Suprapubic skin (tissue), 3 donors: ENCODE results near the gene CRLF3.

Experiments
- CTCF ChIP-seq, 2 donors: fragments of 200-600 bp in 1 of 2; fragments of 450-650 bp in 1 of 2; sonication (generic) in 1 of 2; IDR thresholded peaks; one replicate each; pipeline ENCODE4 v1.5.1; 2016 to 2019; ENCODE audit warnings: antibody characterized with exemption in 2 of 2, mild to moderate bottlenecking in 1 of 2, moderate library complexity in 1 of 2
- EP300 ChIP-seq: sonication (generic); formaldehyde crosslinking; IDR thresholded peaks from one replicate; pipeline ENCODE4 v1.6.1; 2017; ENCODE audit warnings: antibody characterized with exemption

GRCh38 chr17:30816165-30816564, 8.3 kb downstream of the CRLF3 start:
- TF ChIP-seq CTCF (IDR thresholded peaks at IDR 0.05) = no peak
- no peak for TF ChIP-seq EP300
